Inferior parietal cortex (tissue), 1 donor: Measurements from ENCODE around the gene GRHPR.

Experiments used
- DNase-seq: peaks from one replicate; pipeline ENCODE4 v3.0.0-alpha.2; 2016; ENCODE audit errors: extremely low spot score

Gene GRHPR

DNA sequence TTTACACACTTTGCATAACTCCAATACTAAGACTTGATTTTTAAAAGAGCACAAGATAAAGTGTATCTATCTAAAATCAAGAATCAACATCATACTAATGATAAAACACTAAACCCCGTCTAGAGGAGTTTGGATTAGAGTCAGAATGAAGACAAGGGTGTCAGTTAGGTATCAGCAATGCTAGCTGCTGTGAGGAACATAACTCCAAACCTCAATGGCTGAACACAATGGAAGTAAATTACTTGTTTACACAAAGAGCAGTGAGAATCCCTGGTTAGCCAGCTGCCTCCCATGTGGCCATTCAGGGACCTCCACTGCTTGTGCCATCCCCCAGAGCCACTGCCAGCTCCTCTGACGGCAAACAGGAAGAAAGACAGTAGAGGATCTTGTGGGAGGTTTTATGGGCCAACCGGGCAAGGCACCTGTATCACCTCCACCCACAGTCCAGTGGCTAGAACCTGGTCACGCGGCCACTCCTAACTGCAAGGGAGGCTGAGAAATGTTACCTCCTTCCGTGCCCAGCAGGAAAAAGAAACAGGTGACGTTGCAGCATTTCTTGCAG, 24.0 kb upstream of the GRHPR start:
- no peak for DNase-seq

DNA sequence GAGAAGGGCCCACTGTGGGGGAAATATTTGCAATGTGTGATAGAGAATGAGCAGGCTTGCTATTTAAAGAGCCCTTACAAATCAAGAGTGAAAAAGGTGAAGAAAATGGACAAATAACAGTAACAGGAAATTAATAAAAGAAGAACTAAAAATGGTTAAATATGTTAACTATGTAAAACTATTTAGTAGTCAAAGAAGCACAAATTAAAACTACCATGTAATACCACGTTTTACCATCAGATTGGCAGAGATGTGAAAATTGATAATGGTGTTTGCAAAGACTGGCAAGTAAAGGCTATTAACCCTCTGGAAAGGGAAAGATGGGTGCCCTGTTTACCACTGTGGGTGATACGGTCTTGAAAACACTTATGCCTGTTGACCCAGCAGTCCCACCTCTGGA, 23.2 kb upstream of the GRHPR start:
- no peak for DNase-seq

DNA sequence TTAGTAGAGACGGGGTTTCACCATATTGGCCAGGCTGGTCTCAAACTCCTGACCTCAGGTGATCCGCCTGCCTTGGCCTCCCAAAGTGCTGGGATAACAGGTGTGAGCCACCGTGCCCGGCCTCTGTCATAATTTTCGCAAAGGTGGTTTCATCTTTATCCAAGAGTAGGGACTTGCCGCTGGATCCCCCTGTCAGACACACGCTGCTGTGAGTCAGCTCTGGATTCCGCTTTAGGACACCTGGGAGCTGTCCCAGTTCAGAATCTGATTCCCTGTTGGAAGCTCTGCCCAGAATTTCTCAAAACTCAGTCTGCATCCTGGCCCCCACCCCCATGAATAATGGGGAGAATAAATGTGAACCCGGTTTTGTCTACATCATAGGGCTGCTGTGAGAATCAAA, 17.9 kb upstream of the GRHPR start:
- no peak for DNase-seq

DNA sequence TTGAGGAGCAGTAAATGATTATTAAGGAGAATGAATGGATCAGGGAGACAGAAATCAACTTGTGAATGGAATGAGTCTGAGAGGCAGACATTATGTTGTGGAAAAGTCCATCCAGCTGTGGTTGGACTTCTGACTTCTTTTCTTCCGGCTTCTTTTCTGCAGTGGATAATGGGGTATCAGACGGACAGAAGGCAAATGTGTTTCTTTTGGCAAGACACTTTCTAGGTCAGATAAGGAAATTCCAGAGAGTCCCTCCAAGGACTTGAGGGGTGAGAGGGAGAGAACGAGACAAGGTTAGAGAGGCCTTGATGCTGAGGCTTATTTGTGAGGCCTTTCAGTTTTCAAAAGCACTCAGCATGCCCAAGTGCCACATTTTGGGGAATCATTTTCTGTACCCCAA, 17.1 kb upstream of the GRHPR start:
- no peak for DNase-seq

DNA sequence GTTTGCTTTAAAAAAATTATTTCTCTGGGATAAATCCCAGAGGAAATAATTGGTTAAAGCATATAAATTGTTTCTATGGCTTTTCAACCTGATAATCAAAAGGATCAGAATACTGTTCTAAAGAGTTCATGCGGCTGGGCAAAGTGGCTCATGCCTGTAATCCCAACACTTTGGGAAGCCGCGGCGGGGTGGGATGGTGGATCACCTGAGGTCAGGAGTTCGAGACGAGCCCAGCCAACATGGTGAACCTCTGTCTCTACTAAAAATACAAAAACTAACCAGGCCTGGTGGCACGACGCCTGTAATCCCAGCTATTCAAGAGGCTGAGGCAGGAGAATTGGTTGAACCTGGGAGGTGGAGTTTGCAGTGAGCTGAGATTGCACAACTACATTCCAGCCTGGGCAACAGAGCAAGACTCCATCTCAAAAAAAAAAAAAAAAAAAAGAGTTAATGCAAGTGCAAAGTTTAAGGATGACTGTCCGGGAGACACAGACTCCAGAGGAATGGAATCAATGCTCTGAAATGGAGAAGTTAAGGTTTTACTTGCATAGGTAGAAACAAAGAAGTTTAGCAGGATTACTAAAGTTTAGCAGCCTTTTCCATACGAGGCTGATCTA, 16.6 kb upstream of the GRHPR start:
- no peak for DNase-seq

DNA sequence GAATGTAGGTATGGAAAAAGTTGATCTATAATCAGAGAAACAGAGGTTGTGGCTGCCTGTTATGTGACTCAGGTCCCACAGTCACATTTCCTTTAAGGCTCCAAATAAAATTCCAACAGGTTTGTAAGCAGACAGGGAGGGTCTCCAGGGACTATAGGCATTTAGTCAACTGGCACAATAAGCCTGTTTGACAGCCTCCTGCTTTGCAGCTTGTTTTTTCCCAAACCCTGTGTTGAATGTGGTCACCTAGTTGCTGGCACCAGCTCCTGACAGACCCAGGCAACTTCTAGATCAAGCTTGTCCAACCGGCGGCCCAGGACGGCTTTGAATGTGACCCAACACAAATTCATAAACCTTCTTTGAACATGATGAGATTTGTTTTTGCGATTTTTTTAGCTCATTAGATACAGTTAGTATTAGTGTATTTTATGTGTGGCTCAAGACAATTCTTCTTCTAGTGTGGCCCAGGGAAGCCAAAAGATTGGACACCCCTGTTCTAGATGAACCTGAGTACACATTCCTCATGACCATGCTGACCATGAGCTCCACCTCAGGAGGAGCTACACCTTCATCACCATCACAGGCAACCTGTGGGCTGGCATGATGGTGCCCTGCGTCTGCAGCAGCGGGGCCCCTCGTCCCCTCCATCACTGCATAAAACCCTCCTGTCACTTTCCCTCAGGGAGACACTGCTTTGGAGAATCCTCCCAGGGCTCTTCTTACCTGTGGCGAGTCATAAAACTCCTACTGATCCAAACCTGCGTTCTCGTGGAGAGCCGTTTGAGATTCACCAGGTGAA, 15.7 kb upstream of the GRHPR start:
- no peak for DNase-seq

DNA sequence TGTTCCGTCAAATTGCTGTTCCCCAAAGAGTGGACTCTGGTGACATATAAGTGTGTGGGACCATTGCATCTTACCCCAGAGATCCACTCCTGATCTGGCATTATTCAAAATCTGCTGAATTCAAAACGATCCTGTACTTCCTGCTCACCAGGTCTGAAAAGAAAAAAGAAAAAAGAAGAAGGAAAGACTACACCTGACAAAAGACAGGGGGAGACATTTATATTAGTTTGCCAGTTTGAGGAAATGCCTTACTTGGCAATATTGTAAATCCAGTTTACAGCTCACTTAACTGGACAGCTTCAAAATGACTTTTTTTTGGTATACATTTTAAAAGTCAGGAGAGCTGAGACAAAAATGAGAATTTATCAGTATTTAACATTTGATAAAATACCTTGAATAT, 15.0 kb upstream of the GRHPR start:
- no peak for DNase-seq

DNA sequence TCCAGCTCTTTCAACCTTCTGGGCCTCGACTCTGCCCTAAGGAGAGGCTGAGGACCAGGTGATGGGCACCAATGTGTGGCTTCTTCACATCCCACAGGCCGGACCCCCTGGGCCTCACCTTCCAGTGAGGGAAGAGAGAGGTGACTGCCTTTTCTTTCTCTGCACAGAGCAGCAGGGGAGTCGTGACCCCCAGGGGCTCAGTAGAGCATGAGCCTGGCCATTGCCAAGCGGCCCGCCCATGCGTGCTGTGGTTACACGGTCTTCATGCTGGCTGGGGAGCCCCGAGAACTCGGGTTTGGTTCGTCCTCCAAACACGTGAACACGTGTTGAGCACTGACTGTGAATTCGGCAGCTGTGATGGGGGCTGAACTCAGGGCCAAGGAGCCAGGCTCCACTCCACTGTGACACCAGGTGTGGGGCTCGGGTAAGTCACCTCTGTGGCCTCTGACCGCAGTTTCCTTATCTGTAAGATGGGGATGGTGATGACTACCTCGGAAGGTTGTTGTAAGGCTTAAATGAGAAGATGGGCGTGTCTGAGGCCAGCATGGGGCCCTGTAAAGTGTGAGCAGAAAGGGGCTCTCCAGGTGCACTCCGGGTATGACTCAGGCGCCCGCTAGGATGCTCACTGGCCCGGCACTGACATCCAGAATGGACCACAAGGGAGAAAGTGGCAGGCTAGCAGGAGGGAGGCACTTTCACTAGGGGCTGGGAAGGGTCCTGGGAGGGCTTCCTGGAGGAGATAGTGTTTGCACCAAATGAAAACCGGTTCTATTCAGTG, 13.4 kb upstream of the GRHPR start:
- no peak for DNase-seq

DNA sequence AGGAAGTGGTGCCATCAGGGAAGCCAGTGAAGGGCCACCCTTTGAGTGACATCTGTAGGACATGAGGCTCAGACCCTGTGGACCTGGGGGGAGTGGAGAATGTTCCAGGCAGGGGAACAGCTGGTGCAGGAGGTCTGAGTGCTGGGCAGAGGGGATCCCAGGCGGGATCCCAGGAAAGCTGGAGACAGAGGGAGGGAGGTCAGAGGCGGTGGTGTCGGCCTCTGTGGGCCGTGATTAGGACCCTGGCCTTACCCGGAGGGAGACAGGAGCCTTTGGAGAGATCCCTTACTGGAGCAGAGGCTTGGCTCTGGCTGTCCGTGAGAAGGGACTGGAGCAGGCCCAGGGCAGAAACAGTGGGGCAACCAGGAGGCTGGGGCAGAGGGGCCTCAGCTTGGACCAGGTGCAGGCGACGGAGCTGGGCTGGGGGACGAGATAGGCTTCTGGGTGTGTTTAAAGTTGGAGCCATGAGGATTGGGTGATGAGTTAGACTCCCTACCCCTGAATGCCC, 12.1 kb upstream of the GRHPR start:
- DNase-seq: no peak

DNA sequence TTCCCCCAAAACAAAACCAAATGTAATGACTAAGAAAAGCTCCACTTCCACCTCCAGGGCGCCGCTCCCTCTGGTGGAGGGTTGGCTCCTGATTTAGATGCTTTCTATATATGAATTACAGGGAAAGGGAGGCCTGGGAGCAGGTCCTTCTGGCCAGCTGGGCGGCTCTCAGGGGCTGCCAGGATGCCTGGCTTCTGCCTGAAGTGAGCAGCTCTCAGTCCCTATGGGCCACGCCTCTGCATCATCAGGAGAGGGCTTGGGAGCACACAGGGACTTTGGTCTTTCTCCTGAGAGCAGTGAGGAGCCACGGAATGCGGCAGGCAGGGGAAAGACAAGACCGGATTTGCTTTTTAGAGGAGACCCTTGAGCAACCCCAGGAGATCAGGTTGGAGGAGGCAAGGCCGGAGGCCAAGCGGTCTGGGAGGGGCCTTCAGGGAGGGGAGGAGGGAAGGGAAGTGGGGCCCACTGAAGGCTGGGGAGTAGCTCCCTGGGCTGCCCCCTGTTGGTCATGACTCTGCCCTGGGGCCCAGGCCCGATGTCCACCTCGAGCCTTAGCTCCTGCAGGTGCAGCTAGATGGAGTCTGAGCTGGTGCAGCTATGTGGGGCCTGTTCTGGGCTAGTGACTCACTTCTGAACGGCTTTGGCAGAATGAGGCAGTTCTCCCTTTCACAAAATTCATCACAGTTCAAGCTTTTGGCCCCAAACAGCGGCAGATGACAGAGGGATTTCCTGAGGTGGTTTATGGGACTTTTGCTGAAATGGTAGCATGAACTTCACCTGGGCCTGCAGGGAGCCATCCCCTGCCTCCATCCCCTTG, 11.3 kb upstream of the GRHPR start:
- DNase-seq: no peak

DNA sequence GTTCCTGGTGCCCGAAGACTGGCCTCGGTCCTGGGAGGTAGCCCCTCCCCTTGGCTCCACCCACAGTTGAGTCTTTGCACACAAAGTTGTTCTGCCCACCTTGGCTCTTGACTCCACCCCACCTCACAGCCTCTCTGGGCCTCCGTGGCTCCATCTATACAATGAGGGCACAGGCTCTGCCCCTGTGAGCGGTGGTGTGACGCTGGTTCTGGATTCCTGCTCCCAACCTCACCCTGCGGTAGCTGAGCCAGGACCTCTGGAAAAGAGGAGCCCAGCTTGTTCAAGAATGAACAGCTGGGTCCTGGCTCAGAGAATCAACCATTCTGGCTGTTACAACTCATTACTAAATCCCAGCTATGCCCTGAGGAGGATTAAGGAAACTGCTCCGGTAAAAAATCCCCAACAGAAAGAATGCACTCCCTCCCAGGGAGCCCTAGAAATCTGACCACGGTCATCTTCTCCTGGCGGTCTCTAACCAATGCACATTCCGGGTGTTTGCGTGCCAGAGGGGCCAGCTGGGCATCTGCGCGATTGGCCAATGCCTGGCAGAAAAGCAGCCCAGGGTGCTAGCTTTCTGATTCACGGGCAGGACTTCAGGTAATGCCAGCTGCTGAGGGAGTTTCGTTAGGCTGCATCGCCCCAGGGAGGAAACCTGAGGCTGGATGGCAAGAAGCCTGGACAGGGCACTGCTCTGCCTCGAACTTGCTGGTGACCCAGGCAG, 9.9 kb upstream of the GRHPR start:
- no peak for DNase-seq

DNA sequence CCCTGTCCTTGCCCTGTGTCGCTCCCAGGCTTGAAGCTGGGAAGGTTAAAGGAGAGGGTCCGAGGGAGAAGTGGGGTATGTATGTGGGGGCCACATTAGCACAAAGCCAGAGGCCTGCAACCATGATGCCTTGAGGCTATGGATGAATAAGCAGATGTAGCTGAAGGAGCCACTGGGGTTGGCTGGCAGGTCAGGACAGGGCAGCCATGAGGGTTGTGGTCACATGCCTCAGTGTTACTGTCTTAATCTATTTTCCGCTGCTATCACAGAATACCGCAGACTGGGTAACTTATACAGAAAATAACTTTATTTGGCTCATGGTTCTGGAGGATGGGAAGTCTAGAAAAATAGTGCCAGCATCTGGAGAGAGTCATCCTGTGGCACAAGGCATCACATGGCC, 9.2 kb upstream of the GRHPR start:
- DNase-seq: no peak

DNA sequence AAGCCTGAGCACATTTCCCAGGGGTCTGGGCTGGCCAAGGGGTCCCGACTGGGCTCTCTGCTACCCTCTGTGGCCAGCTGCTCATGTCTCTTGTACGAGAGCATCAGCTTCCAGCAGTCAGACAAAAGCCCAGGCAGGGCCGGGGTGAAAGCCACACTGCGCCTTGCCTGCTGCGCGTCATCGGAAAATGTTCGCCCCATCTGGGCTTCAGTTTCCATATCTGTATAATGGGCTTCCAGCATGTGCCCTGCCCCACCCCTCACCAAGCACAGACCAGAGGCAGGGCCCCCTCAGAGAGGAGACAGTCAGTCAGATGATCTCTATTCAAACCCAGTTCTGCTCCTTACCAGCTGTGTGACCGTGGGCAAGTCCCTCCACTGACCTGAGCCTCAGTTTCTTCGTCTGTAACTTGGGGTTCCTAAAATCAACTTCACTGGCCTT, 8.0 kb upstream of the GRHPR start:
- no peak for DNase-seq

DNA sequence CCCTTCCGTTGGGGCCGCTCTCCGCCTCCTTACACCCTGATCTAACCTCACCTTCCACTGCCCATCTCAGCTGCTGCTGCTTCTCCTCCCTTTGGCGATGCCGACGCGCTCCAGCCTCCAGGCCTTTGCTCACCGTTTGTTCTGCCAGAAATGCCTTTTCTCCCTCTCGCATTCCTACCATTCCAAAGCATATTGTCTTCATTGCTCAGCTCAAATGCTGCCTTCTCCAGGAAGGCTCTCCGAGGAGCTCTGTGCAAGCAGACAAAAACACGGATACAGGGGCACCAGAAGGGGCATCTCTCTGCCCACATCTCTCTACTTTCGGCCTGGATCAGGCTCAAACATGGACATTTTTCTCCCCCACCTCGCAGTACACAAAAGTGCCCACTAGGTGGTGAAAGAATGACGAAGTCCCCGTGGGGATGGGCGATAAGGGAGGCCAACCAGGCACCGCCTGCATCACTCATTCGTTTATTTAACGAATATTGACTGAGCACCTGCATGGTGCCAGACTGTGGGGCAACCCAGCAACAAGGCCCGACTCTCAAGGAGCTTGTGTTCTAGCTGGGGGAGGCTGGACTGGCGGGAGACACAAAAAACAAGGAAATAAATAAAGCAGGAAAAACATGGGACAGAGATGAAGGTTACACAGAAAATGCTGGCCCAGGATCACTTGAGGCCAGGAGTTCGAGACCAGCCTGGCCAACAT, 7.3 kb upstream of the GRHPR start:
- DNase-seq: peak; percentile 95

DNA sequence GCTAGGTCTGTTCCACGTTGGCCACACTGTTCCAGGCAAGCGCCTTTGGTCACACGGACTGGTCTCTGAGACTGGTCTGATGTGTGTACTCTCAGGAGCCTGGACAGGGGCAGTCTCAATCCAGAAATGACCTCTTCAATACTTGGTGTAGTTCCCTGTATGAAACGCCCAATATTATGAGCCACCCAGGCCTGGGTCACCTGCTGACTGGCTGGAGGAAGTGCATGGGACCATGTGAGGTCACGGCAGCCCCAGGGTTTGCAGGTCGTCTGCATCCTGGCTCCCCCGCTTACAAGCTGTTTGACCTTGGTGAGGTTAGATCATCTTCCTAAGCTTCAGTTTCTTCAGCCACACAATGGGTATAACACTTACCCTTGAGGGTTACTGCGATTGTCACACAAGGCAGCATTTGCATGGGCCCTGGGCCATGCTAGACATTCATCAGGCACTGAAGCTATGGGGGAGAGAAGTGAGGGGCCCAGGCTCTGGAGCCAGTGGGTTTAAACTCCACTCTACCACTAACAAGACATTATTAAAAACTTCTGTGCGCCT, 5.2 kb upstream of the GRHPR start:
- DNase-seq: no peak

DNA sequence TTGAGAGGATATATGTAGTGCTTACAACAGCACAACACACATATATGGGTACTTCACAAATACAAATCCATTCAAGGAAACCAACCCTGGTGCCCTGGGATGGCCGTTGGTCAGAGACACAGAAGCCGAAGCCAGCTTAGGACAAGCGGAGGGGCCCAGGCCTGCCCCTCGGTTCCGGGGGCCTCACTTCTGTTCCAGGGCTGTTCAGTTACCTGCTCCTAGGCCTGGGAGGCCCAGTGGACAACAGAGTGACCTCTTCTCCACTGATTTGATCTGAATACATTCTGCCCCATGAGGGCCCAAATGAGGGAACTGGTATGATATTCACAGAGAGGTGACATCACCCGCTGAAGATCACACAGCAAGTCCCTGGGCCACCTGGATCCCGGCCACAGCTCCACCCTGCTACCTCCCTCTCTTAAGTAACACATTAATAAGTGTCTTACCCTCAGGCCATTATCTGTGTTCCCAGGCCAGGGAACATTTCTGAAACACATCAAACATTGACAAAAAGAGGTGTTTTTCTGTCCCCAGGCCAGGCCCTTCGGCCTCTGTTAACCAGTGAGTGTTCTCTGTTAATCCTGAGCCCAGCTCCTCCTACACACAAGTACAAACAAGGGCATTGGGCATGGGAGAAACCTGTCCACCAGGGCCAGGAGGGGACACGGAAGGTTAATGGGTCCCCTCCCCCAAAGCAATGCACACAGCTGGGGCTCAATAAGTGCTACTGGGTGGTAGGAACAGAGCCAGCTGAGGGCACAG, 4.5 kb upstream of the GRHPR start:
- DNase-seq: no peak

DNA sequence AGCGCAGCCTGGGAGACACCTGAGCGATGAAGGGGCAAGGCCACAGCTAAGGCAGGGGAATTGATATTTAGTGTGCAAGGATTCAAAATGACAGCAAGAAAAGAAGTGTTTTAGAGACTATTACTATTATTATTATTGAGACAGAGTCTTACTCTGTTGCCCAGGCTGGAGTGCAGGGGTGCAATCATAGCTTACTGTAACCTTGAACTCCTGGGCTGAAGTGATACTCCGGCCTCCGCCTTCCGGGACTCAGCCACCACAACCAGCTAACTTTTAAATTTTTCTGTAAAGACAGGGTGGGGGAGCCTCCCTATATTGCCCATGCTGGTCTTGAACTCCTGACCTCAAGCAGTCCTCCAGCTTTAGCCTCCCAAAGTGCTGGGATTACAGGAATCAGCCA, 3.3 kb upstream of the GRHPR start:
- no peak for DNase-seq

DNA sequence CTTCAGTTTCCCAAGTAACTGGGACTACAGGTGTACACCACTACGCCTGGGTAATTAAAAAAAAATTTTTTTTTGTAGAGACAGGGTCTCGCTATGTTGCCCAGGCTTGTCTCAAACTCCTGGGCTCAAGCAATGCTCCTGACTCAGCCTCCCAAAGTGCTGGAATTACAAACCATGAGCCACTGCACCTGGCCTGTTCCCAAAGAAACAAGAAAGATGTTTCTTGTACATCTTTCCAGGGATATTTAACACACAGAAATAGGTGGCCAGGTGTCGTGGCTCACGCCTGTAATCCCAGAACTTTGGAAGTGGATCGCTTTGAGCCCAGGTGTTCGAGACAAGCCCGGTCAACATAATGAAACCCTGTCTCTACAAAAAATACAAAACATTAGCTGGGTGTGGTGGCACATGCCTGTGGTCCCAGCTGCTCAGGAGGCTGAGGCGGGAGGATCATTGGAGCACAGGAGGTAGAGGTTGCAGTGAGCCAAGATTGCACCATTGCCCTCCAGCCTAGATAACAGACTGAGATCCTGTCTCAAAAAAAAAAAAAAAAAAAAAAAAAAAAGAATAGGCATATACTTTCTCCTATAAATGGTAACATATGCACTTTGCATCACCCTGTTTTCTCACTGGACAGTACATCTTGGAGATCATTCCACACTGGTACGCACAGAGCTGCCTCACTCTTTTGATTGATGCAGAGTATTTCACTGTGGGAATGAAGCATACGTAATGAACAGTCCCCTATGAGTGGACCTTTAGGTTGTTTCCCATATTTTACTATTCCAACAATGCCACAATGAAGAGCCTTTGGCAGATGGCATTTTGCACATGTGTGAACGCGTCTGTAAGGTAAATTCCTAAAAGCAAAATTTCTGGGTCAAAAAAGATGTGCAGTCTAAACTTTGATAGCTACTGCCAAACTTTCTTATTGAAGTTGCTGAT, 2.0 kb upstream of the GRHPR start:
- DNase-seq: no peak
